H1 (cell line): Measurements from ENCODE around the gene ING5. TPM values are rescaled to one million over a fixed set of nuclear protein-coding genes. Genes with fewer than 3 reads are reported as not detected.

Experiments
- CTCF ChIA-PET: fragments of 300-600 bp; sonication (Branson Sonifier 250); formaldehyde crosslinking; loops from one replicate; lab custom pipeline; 2021; ENCODE audit not compliant: partially characterized antibody; lab: Charles Lee
- POLR2A ChIA-PET: fragments of 300-600 bp; sonication (Branson Sonifier 250); formaldehyde crosslinking; loops from one replicate; lab custom pipeline; 2021; ENCODE audit warnings: inconsistent platforms; ENCODE audit not compliant: partially characterized antibody; lab: Charles Lee
- DNase-seq, 2 experiments: peaks; one replicate each; pipeline versions ENCODE4 v3.0.0 to v3.0.0-alpha.2; 2010 to 2022; ENCODE audit warnings: low spot score in 2 of 2, low read depth in 1 of 2, mixed read lengths in 1 of 2
- FAIRE-seq: peaks from 2 replicates; lab custom pipeline; 2011; peaks lifted over from hg19 to GRCh38; lab: Jason Lieb, UNC
- H2AFZ ChIP-seq: 2 replicates; pipeline ENCODE4 v1.8.1; 2012; ENCODE audit warnings: low read length, inconsistent platforms
- H2AK5ac ChIP-seq: 2 replicates; pipeline ENCODE4 v1.6.1; 2013; ENCODE audit warnings: low read depth, low read length
- H2BK120ac ChIP-seq: replicated peaks from 2 replicates; pipeline ENCODE3; 2013; ENCODE audit warnings: low read depth, low read length, inconsistent platforms
- H2BK12ac ChIP-seq: 2 replicates; pipeline ENCODE4 v1.6.1; 2013; ENCODE audit warnings: low read depth, low read length
- H2BK15ac ChIP-seq: 2 replicates; pipeline ENCODE4 v1.6.1; 2013; ENCODE audit warnings: low read length
- H2BK20ac ChIP-seq: 2 replicates; pipeline ENCODE4 v1.6.1; 2013; ENCODE audit warnings: low read length
- H2BK5ac ChIP-seq: 2 replicates; pipeline ENCODE4 v1.6.1; 2013; ENCODE audit warnings: low read depth, low read length
- H3K14ac ChIP-seq: 2 replicates; pipeline ENCODE4 v1.6.1; 2013; ENCODE audit warnings: inconsistent platforms; ENCODE audit not compliant: insufficient read length
- H3K18ac ChIP-seq: 2 replicates; pipeline ENCODE4 v1.6.1; 2013; ENCODE audit warnings: low read length; ENCODE audit errors: extremely low read depth
- H3K23ac ChIP-seq: 2 replicates; pipeline ENCODE4 v1.6.1; 2013; ENCODE audit warnings: inconsistent platforms; ENCODE audit not compliant: insufficient read length
- H3K23me2 ChIP-seq: 2 replicates; pipeline ENCODE4 v1.6.1; 2013; ENCODE audit warnings: low read depth, low read length
- H3K27ac ChIP-seq: 2 replicates; pipeline ENCODE4 v1.6.1; 2011; ENCODE audit warnings: low read depth, low read length, inconsistent platforms
- H3K27me3 ChIP-seq, 4 experiments: replicated peaks in 1 of 4; 1 replicate in 1 of 4; 2 replicates in 3 of 4; pipeline versions ENCODE4 v1.6.1 to v1.8.1; 2011 to 2013; ENCODE audit warnings: low read length in 3 of 4, mild to moderate bottlenecking in 3 of 4, inconsistent platforms in 2 of 4, mixed read lengths in 2 of 4, moderate library complexity in 1 of 4; ENCODE audit not compliant: control insufficient read depth in 3 of 4, insufficient read depth in 3 of 4; ENCODE audit errors: extremely low read depth in 1 of 4
- H3K36me3 ChIP-seq, 4 experiments: 2 replicates each; pipeline versions ENCODE4 v1.6.1 to v1.8.1; 2011 to 2013; ENCODE audit warnings: mild to moderate bottlenecking in 4 of 4, low read length in 3 of 4, moderate library complexity in 2 of 4, control low read depth in 1 of 4, inconsistent platforms in 1 of 4; ENCODE audit not compliant: insufficient read depth in 4 of 4, control insufficient read depth in 2 of 4
- H3K4ac ChIP-seq: replicated peaks from 2 replicates; pipeline ENCODE3; 2013; ENCODE audit warnings: low read length, low read depth, mixed read lengths, inconsistent platforms; ENCODE audit not compliant: insufficient read length
- H3K4me1 ChIP-seq, 4 experiments: replicated peaks in 1 of 4; 1 replicate in 1 of 4; 2 replicates in 3 of 4; pipeline versions ENCODE4 v1.6.1 to v1.8.1; 2011 to 2013; ENCODE audit warnings: low read length in 3 of 4, inconsistent platforms in 2 of 4, mixed read lengths in 1 of 4; ENCODE audit not compliant: insufficient read depth in 4 of 4, control insufficient read depth in 3 of 4
- H3K4me2 ChIP-seq, 2 experiments: 2 replicates each; pipeline versions ENCODE4 v1.6.1 to v1.8.1; 2011 to 2013; ENCODE audit warnings: low read depth in 2 of 2, low read length in 2 of 2, control low read depth in 1 of 2, inconsistent platforms in 1 of 2, mild to moderate bottlenecking in 1 of 2; ENCODE audit not compliant: insufficient read depth in 1 of 2
- H3K4me3 ChIP-seq, 4 experiments: fragments of 200-600, 300-600 bp in 1 of 4; sonication (generic), shearing (Covaris generic), sonication (Bioruptor Twin) in 1 of 4; 2 replicates each; pipeline versions ENCODE4 v1.5.1 to v1.8.1; 2011 to 2016; ENCODE audit warnings: low read length in 4 of 4, low read depth in 3 of 4, control low read depth in 2 of 4, inconsistent platforms in 2 of 4, mild to moderate bottlenecking in 2 of 4, mixed read lengths in 1 of 4, moderate library complexity in 1 of 4; ENCODE audit not compliant: insufficient read depth in 2 of 4; ENCODE audit errors: extremely low read depth in 1 of 4
- H3K56ac ChIP-seq: replicated peaks from 2 replicates; pipeline ENCODE3; 2013; ENCODE audit warnings: low read depth, mild to moderate bottlenecking, mixed read lengths, low read length, inconsistent platforms; ENCODE audit not compliant: insufficient read length
- H3K79me1 ChIP-seq: 2 replicates; pipeline ENCODE4 v1.6.1; 2013; ENCODE audit warnings: low read depth, low read length, control low read depth
- H3K79me2 ChIP-seq, 2 experiments: 2 replicates each; pipeline versions ENCODE4 v1.6.1 to v1.8.1; 2012 to 2013; ENCODE audit warnings: low read length in 2 of 2, mild to moderate bottlenecking in 2 of 2, inconsistent platforms in 1 of 2; ENCODE audit not compliant: insufficient read depth in 2 of 2, control insufficient read depth in 1 of 2
- H3K9ac ChIP-seq, 4 experiments: replicated peaks in 1 of 4; 1 replicate in 1 of 4; 2 replicates in 3 of 4; pipeline versions ENCODE4 v1.6.1 to v1.8.1; 2011 to 2013; ENCODE audit warnings: low read depth in 3 of 4, low read length in 3 of 4, control low read depth in 2 of 4, mild to moderate bottlenecking in 2 of 4, moderate library complexity in 2 of 4, inconsistent platforms in 1 of 4; ENCODE audit errors: extremely low read depth in 1 of 4
- H3K9me3 ChIP-seq, 2 experiments: 2 replicates each; pipeline versions ENCODE4 v1.6.1 to v1.8.1; 2012 to 2013; ENCODE audit warnings: mild to moderate bottlenecking in 2 of 2, moderate library complexity in 2 of 2, control low read depth in 1 of 2, inconsistent platforms in 1 of 2, low read depth in 1 of 2, low read length in 1 of 2, mixed read lengths in 1 of 2; ENCODE audit not compliant: insufficient read depth in 2 of 2
- H4K20me1 ChIP-seq, 2 experiments: replicated peaks in 1 of 2; 2 replicates each; pipeline versions ENCODE3 to v1.8.1; 2011 to 2013; ENCODE audit warnings: inconsistent platforms in 2 of 2, low read length in 2 of 2, mild to moderate bottlenecking in 1 of 2; ENCODE audit not compliant: insufficient read depth in 2 of 2, control insufficient read depth in 1 of 2
- H4K5ac ChIP-seq: 2 replicates; pipeline ENCODE4 v1.6.1; 2013; ENCODE audit warnings: low read length, low read depth, mixed read lengths, inconsistent platforms; ENCODE audit not compliant: insufficient read length
- H4K8ac ChIP-seq: 2 replicates; pipeline ENCODE4 v1.8.0; 2013; ENCODE audit warnings: mild to moderate bottlenecking, moderate library complexity, low read length, inconsistent platforms; ENCODE audit not compliant: insufficient read depth; ENCODE audit errors: extremely low read depth
- H4K91ac ChIP-seq: replicated peaks from 2 replicates; pipeline ENCODE3; 2013; ENCODE audit warnings: low read length, mixed read lengths, inconsistent platforms; ENCODE audit not compliant: insufficient read length
- ATF3 ChIP-seq: IDR thresholded peaks from 2 replicates; pipeline ENCODE4 v1.6.1; 2011; ENCODE audit warnings: low read depth, mild to moderate bottlenecking, low read length; ENCODE audit not compliant: insufficient read depth
- BCL11A ChIP-seq, 2 experiments: IDR thresholded peaks; one replicate each; pipeline ENCODE4 v1.6.1; 2011; ENCODE audit warnings: low read depth in 2 of 2, low read length in 2 of 2, mild to moderate bottlenecking in 2 of 2
- CTBP2 ChIP-seq: IDR thresholded peaks from 2 replicates; pipeline ENCODE4 v1.7.0; 2011; ENCODE audit warnings: borderline replicate concordance, mild to moderate bottlenecking, moderate library complexity, mixed read lengths, low read length; ENCODE audit not compliant: insufficient read depth, insufficient read length
- JUN ChIP-seq: IDR thresholded peaks from 2 replicates; pipeline ENCODE4 v1.6.1; 2011; ENCODE audit warnings: low read depth, mild to moderate bottlenecking, improper control_type of control experiment, low read length
- JUND ChIP-seq: IDR thresholded peaks from 2 replicates; pipeline ENCODE4 v1.6.1; 2011; ENCODE audit warnings: mild to moderate bottlenecking, improper control_type of control experiment, low read length
- KDM4A ChIP-seq: IDR thresholded peaks from one replicate; pipeline ENCODE4 v1.7.1; 2012; ENCODE audit warnings: low read depth, mild to moderate bottlenecking, moderate library complexity, low read length, inconsistent platforms; ENCODE audit not compliant: severe bottlenecking
- POLR2A ChIP-seq, 2 experiments: IDR thresholded peaks; 1 replicate in 1 of 2; 2 replicates in 1 of 2; pipeline ENCODE4 v1.6.1; 2011; ENCODE audit warnings: low read depth in 2 of 2, low read length in 2 of 2, mild to moderate bottlenecking in 2 of 2; ENCODE audit errors: control extremely low read depth in 1 of 2
- POLR2AphosphoS5 ChIP-seq: IDR thresholded peaks from 2 replicates; pipeline ENCODE4 v1.6.1; 2011; ENCODE audit warnings: low read depth, low read length
- RBBP5 ChIP-seq: IDR thresholded peaks from 2 replicates; pipeline ENCODE4 v1.7.1; 2012; ENCODE audit warnings: low read depth, mild to moderate bottlenecking, inconsistent platforms, low read length, moderate library complexity, borderline replicate concordance
- RNF2 ChIP-seq: fragments of 200-900, 300-1000 bp; sonication (generic); IDR thresholded peaks from 2 replicates; pipeline ENCODE4 v1.7.1; 2016; ENCODE audit warnings: borderline replicate concordance, low read depth, mild to moderate bottlenecking, antibody characterized with exemption, low read length; ENCODE audit not compliant: poor library complexity, severe bottlenecking; ENCODE audit errors: missing control alignments
- SAP30 ChIP-seq: fragments of 300-600 bp; sonication (generic); IDR thresholded peaks from 2 replicates; pipeline ENCODE4 v1.7.1; 2012; ENCODE audit warnings: low read length, moderate library complexity, mild to moderate bottlenecking, inconsistent platforms; ENCODE audit not compliant: insufficient read depth, insufficient replicate concordance
- SIRT6 ChIP-seq: IDR thresholded peaks from one replicate; pipeline ENCODE4 v1.7.1; 2012; ENCODE audit warnings: low read length, inconsistent platforms
- TBP ChIP-seq: IDR thresholded peaks from 2 replicates; pipeline ENCODE4 v1.6.1; 2011; ENCODE audit warnings: low read depth, low read length, improper control_type of control experiment
- TEAD4 ChIP-seq: IDR thresholded peaks from 2 replicates; pipeline ENCODE4 v1.6.1; 2012; ENCODE audit warnings: low read depth, low read length, inconsistent platforms, mixed read lengths
- WGBS, 2 experiments: shearing (Covaris generic) in 1 of 2; methylation state at CpG; one replicate each; pipeline versions ENCODE4 v1.1.6 to v1.1.7; 2013 to 2015; ENCODE audit warnings: low lambda C conversion rate in 2 of 2, mixed read lengths in 2 of 2, inconsistent platforms in 1 of 2, low coverage in 1 of 2, missing lambda C conversion rate in 1 of 2; ENCODE audit not compliant: insufficient replicate concordance in 2 of 2, insufficient coverage in 1 of 2, insufficient read length in 1 of 2; ENCODE audit errors: extremely low coverage in 1 of 2, missing lambda C conversion rate in 1 of 2; 5-methylcytosine and 5-hydroxymethylcytosine counted together
- polyA plus RNA-seq, 7 experiments: library from polyadenylated mRNA; depleted of rRNA in 3 of 7; stranded (reverse) in 5 of 7; unstranded in 2 of 7; fragments of >200 nt in 5 of 7; fragments of 200-250 nt in 2 of 7; gene quantifications; 1 replicate in 5 of 7; 2 replicates in 1 of 7; 4 replicates in 1 of 7; pipeline versions ENCODE4 v1.2.1 to v1.2.3, GENCODE V29; 2011 to 2013; ENCODE audit warnings: missing spikeins in 2 of 7, mixed read lengths in 2 of 7
- total RNA-seq: library from RNA; stranded (reverse); fragmentation: NEBNext Ultra II Directional; extraction: Animal tissue kit (Norgen Biotek cat#: 25700); gene quantifications from 2 replicates; pipeline ENCODE4 v1.2.1, GENCODE V29; 2021

The ING5 gene
- total and polyA plus RNA-seq, 2 of the 8 experiments (the other 6 are each of a cell fraction or from before 2014, with no cell fraction given), result 41.5 to 47.4 TPM

- peak overlapping the region; percentile 12 for H3K4ac ChIP-seq
- no peak overlapping the region for H3K9ac ChIP-seq
- no peak for TF ChIP-seq POLR2A (IDR thresholded peaks at IDR 0.05; ENCODE audit: control extremely low read depth in 1 of 2, low read depth in 2 of 2, low read length in 2 of 2)
- TF ChIP-seq POLR2AphosphoS5, result no peak
- TF ChIP-seq RNF2, result no peak
- no peak for TF ChIP-seq JUND
- TF ChIP-seq CTBP2, result no peak
- TF ChIP-seq SAP30, result no peak
- TF ChIP-seq RBBP5, result no peak
- no peak for TF ChIP-seq KDM4A
- no peak for TF ChIP-seq TEAD4
- no peak for TF ChIP-seq SIRT6
- TF ChIP-seq BCL11A (IDR thresholded peaks at IDR 0.05; ENCODE audit: low read depth in 2 of 2, low read length in 2 of 2), result no peak
- no peak for TF ChIP-seq TBP
- no peak for TF ChIP-seq JUN
- no peak for TF ChIP-seq ATF3
- H2BK120ac ChIP-seq, result no peak overlapping the region
- WGBS, 2 experiments, result 90% methylated on average over 10 of the region's 12 CpGs; no CpG with 5 or more reads in 1 of the 2 experiments
- H3K23me2 ChIP-seq, result no peaks in the 10 kb centered on the region
- DNase-seq (no peak), FAIRE-seq (no peak)
- H3K9me3 ChIP-seq, result no peaks in the 10 kb centered on the region
- H4K20me1 ChIP-seq, result peaks cover 0 to 2% of the 10 kb centered on the region in 2 experiments
- H3K18ac ChIP-seq, result no peak overlapping the region
- no peaks in the 10 kb centered on the region for H3K79me2 ChIP-seq
- peak overlapping the region; percentile 1 for H4K91ac ChIP-seq
- H2BK20ac ChIP-seq, result no peak overlapping the region
- H3K4me2 ChIP-seq, result no peak overlapping the region
- H4K5ac ChIP-seq, result no peak overlapping the region
- H2BK15ac ChIP-seq, result 0 out of 2 replicates have a peak overlapping the region, but pooled peaks have one; percentile 81
- H2BK12ac ChIP-seq, result 0 out of 2 replicates have a peak overlapping the region, but pooled peaks have one; percentile 9
- H2AK5ac ChIP-seq, result no peak overlapping the region
- H3K4me3 ChIP-seq, result no peak overlapping the region
- H2BK5ac ChIP-seq, result no peak overlapping the region
- ChIA-PET POLR2A (interaction anchor here (1.8 kb wide), 1 partner anchor 70 kb away, joined by 5 read pairs; the partner anchor contains the start of gene ING5), CTCF (interaction anchor here (1.2 kb wide), 1 partner anchor 84 kb away, joined by 3 read pairs; no protein-coding TSS in a partner anchor)
- H3K27me3 ChIP-seq, result no peaks in the 10 kb centered on the region
- no peaks in the 10 kb centered on the region for H3K36me3 ChIP-seq
- H3K56ac ChIP-seq, result no peak overlapping the region
- peaks cover 0 to 13% (median 5%) of the 10 kb centered on the region in 4 experiments; a peak in 5 of 7 replicates for H3K4me1 ChIP-seq
- no peak overlapping the region for H3K14ac ChIP-seq
- no peak overlapping the region for H3K27ac ChIP-seq
- no peak overlapping the region for H2AFZ ChIP-seq
- H3K79me1 ChIP-seq, result no peaks in the 10 kb centered on the region
- H3K23ac ChIP-seq, result no peak overlapping the region
- H4K8ac ChIP-seq, result peak overlapping the region; percentile 39; the same call in 1 of the 2 replicates
Observed at GRCh38 chr2:241770936-241771285, 69.1 kb downstream of the ING5 start.
